ENCODE data around the gene DHRS7C. TPM values are rescaled to one million over a fixed set of nuclear protein-coding genes. Genes with fewer than 3 reads are reported as not detected.

The DHRS7C gene
- total RNA-seq, 1 donor from 2014 or later: not detected

DNA sequence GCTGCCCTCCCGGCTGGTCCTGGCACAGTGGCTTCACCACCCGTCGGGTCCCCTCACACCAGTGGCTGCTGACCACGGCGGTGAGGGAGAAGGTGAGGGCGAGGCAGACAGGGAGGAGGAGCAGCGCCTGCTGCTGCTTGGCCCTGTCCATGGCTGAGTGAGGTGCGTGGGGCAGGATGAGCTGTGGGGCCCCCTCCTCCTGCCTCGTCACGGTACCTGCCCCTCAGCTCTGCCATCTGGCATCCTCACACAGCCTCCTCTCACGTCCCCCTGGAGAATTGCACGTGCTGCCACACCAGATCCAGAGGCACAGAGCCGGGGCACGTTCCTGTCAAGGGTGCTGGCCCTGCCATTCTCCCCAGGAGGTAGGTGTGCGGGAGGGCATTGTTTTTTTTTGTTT lies 30.5 kb upstream of the DHRS7C start, which contains the start of gene GSG1L2:
TSS of gene GSG1L2 (minus strand) at position 159 of the 400 bp plus-strand sequence. CDS start at position 151, 8 bp downstream.
- Mint-ChIP-seq H3K27ac (ENCODE audit: unreplicated experiment) (no peak within 1 kb of the TSS), H3K9me3 (ENCODE audit: unreplicated experiment) (peaks cover 2% of the 10 kb centered on the region), H3K27me3 (ENCODE audit: low read depth, unreplicated experiment) (peaks cover 10% of the 10 kb centered on the region), H3K4me3 (ENCODE audit: unreplicated experiment) (no peak within 1 kb of the TSS), H3K36me3 (ENCODE audit: low read depth, unreplicated experiment) (no peaks in the 10 kb centered on the region), H3K4me1 (ENCODE audit: low read depth, unreplicated experiment) (no peaks in the 10 kb centered on the region)
- Histone ChIP-seq H3K4me2 (ENCODE audit: low read length) (no peak within 1 kb of the TSS), H2AFZ (ENCODE audit: low read depth, low read length) (no peak within 1 kb of the TSS), H3K9ac (ENCODE audit: low read length) (no peak within 1 kb of the TSS), H3K9me3 (ENCODE audit: insufficient read depth, low read depth, low read length) (no peaks in the 10 kb centered on the region), H3K79me2 (ENCODE audit: insufficient read depth, low read length) (no peaks in the 10 kb centered on the region), H3K36me3 (ENCODE audit: insufficient read depth, low read length) (no peaks in the 10 kb centered on the region), H3K27ac (ENCODE audit: low read depth, low read length) (no peak within 1 kb of the TSS), H4K20me1 (ENCODE audit: insufficient read depth, low read length) (no peaks in the 10 kb centered on the region), H3K4me1 (ENCODE audit: insufficient read depth, low read length) (no peaks in the 10 kb centered on the region), H3K4me3 (ENCODE audit: insufficient read depth, low read depth, low read length) (no peak within 1 kb of the TSS), H3K27me3 (ENCODE audit: insufficient read depth, low read length) (peaks cover 2% of the 10 kb centered on the region)
- TF ChIP-seq EZH2 (IDR thresholded peaks at IDR 0.05; ENCODE audit: insufficient read depth, low read length) (no peak), CTCF (IDR thresholded peaks at IDR 0.05; ENCODE audit: insufficient read depth, low read depth, low read length) (no peak)
- FAIRE-seq: no peak
- DNase-seq (ENCODE audit: low read depth): no peak

GRCh38 chr17:9820448-9820847 lies 29.1 kb upstream of the DHRS7C start:
- no peak overlapping the region for H2AFZ ChIP-seq (ENCODE audit: low read depth, low read length)
- H3K9me3 ChIP-seq (ENCODE audit: insufficient read depth, low read depth, low read length): no peaks in the 10 kb centered on the region
- no peak overlapping the region for H3K27ac ChIP-seq (ENCODE audit: low read depth, low read length)
- H4K20me1 ChIP-seq (ENCODE audit: insufficient read depth, low read length): no peaks in the 10 kb centered on the region
- no peak overlapping the region for H3K9ac ChIP-seq (ENCODE audit: low read length)
- TF ChIP-seq CTCF (IDR thresholded peaks at IDR 0.05; ENCODE audit: insufficient read depth, low read depth, low read length): no peak
- TF ChIP-seq EZH2 (IDR thresholded peaks at IDR 0.05; ENCODE audit: insufficient read depth, low read length): no peak
- H3K4me1 ChIP-seq (ENCODE audit: insufficient read depth, low read length): no peaks in the 10 kb centered on the region
- no peak for FAIRE-seq
- peaks cover 2% of the 10 kb centered on the region for H3K9me3 Mint-ChIP-seq (ENCODE audit: unreplicated experiment)
- peaks cover 2% of the 10 kb centered on the region for H3K27me3 ChIP-seq (ENCODE audit: insufficient read depth, low read length)
- no peaks in the 10 kb centered on the region for H3K36me3 Mint-ChIP-seq (ENCODE audit: low read depth, unreplicated experiment)
- no peak overlapping the region for H3K4me2 ChIP-seq (ENCODE audit: low read length)
- no peak overlapping the region for H3K27ac Mint-ChIP-seq (ENCODE audit: unreplicated experiment)
- H3K27me3 Mint-ChIP-seq (ENCODE audit: low read depth, unreplicated experiment): peaks cover 10% of the 10 kb centered on the region
- H3K4me3 Mint-ChIP-seq (ENCODE audit: unreplicated experiment): no peak overlapping the region
- no peak overlapping the region for H3K4me3 ChIP-seq (ENCODE audit: insufficient read depth, low read depth, low read length)
- no peaks in the 10 kb centered on the region for H3K4me1 Mint-ChIP-seq (ENCODE audit: low read depth, unreplicated experiment)
- H3K79me2 ChIP-seq (ENCODE audit: insufficient read depth, low read length): no peaks in the 10 kb centered on the region
- no peak for DNase-seq (ENCODE audit: low read depth)
- no peaks in the 10 kb centered on the region for H3K36me3 ChIP-seq (ENCODE audit: insufficient read depth, low read length)

GRCh38 chr17:9818760-9819159 lies 27.4 kb upstream of the DHRS7C start:
- Histone ChIP-seq H3K27me3 (ENCODE audit: insufficient read depth, low read length) (no peaks in the 10 kb centered on the region), H3K27ac (ENCODE audit: low read depth, low read length) (no peak overlapping the region), H2AFZ (ENCODE audit: low read depth, low read length) (no peak overlapping the region), H3K4me1 (ENCODE audit: insufficient read depth, low read length) (no peaks in the 10 kb centered on the region), H3K4me3 (ENCODE audit: insufficient read depth, low read depth, low read length) (no peak overlapping the region), H3K36me3 (ENCODE audit: insufficient read depth, low read length) (no peaks in the 10 kb centered on the region), H4K20me1 (ENCODE audit: insufficient read depth, low read length) (no peaks in the 10 kb centered on the region), H3K79me2 (ENCODE audit: insufficient read depth, low read length) (no peaks in the 10 kb centered on the region), H3K9me3 (ENCODE audit: insufficient read depth, low read depth, low read length) (no peaks in the 10 kb centered on the region), H3K9ac (ENCODE audit: low read length) (no peak overlapping the region), H3K4me2 (ENCODE audit: low read length) (no peak overlapping the region)
- Mint-ChIP-seq H3K4me3 (ENCODE audit: unreplicated experiment) (no peak overlapping the region), H3K27ac (ENCODE audit: unreplicated experiment) (no peak overlapping the region), H3K36me3 (ENCODE audit: low read depth, unreplicated experiment) (no peaks in the 10 kb centered on the region), H3K9me3 (ENCODE audit: unreplicated experiment) (peaks cover 2% of the 10 kb centered on the region), H3K27me3 (ENCODE audit: low read depth, unreplicated experiment) (peaks cover 5% of the 10 kb centered on the region), H3K4me1 (ENCODE audit: low read depth, unreplicated experiment) (no peaks in the 10 kb centered on the region)
- DNase-seq (ENCODE audit: low read depth): no peak
- no peak for TF ChIP-seq CTCF (IDR thresholded peaks at IDR 0.05; ENCODE audit: insufficient read depth, low read depth, low read length)
- TF ChIP-seq EZH2 (IDR thresholded peaks at IDR 0.05; ENCODE audit: insufficient read depth, low read length): no peak
- FAIRE-seq: no peak

All from astrocyte (in vitro differentiated cells and primary cell).